Activated gamma-delta T cell (primary cell): ENCODE measurements around the gene WDFY1.
"Not testable (repeated sequence)": the region's sequence is repeated elsewhere in the genome, so short reads cannot be mapped to it uniquely, and the experiment has no call there.

Experiments used
- DNase-seq: peaks from one replicate; lab custom pipeline; 2025; lab: John Stamatoyannopoulos, UW

The WDFY1 gene

GRCh38 chr2:223896833-223897311, 48.3 kb downstream of the WDFY1 start:
- DNase-seq, result no peak

DNA sequence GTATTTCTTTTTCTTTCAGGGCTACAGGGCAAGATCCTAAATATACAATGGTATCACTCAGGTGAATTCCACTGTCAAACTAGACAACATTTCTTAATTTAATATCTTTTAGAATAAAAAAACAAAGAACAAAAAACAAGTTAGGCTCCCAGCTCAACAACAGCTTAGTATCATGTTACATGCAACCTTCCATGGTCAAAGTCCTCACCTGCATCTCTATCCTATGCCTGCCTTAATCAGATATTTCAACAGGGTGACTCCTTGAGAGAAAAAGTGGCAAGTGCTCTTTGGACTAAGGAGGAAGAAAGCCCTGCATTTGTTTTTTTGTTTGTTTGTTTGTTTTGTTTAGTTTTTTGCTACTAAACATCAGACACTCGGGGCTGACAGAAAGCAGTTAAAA, 50.2 kb downstream of the WDFY1 start:
- DNase-seq, result no peak

DNA sequence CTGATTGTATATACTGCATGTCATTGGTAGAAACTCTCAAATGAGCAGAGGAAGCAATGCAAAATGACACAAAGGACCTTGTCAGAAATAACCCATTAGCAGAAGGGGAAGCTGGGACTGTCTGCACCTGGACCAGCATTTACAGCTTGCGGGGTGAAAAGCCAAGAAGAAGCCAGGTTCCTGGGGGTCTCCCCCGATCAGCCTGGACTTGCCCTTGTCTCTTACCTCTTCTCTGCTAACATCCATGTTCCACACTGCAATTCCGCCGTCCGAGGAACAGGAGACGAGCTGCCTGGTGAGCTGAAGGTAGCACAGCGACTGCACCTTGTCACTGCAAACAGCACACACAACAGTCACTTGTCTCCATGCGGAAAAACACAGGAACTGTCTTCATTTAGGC, 51.1 kb downstream of the WDFY1 start:
- no peak for DNase-seq

- no peak for DNase-seq
These were observed 54.4 kb downstream of the WDFY1 start for GRCh38 chr2:223890721-223891120.

- no peak for DNase-seq
These were observed 55.9 kb downstream of the WDFY1 start for GRCh38 chr2:223889229-223889628.

DNA sequence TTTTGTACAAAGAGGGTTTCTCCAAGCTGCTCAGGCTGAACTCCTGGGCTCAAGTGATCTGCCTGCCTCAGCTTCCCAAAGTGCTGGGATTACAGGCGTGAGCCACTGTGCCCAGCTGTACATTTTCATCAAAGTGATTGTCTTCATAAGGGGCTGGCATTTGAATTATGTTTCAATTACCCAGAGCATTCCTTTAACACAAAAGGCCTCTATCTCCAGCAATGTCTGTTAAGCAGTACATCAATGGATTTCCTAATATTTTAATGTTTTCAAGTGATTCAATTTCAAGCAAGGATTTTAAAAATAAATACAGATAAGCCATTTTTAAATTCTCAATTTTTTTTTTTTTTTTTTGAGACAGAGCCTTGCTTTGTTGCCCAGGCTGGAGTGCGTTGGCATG, 56.9 kb downstream of the WDFY1 start:
- no peak for DNase-seq

DNA sequence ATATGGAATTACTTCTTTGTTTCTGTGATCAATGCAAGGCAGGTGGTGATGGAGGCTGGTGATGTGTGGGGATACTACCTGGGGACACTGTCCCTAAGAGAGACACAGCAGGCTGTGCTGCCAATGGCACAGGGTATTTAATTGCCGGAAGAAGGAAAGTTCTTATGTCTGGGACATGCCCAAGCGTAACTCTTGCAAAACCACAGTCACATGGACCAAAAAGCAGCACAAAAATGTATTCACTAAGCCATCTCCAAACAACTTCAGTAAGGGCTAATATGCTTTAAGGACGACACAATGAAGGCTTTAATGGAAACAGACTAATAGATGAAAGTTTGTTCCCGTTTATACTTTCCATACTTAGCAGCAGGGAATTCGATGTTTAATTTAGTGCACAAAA, 58.0 kb downstream of the WDFY1 start:
- DNase-seq, result no peak

DNA sequence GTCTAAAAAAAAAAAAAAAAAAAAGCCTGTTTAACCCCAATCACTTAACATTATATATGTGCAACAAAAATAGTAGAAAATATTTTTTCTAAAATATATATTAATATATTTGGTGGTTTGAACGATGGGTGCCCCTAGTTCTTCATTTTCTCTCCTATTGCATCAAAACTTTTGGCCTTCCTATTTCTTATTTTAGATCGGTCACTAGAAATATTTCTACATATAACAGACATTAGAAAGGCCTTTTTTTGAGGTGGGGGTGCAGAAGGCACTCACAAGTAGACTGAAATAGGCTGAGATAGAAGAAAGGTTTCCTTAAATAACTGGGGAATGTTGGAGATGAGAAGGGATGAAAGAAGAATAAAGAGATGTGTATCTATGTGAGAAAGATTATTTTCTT, 58.4 kb downstream of the WDFY1 start:
- DNase-seq, result no peak

- DNase-seq, result no peak
These were observed 60.7 kb downstream of the WDFY1 start for GRCh38 chr2:223884399-223884798.

DNA sequence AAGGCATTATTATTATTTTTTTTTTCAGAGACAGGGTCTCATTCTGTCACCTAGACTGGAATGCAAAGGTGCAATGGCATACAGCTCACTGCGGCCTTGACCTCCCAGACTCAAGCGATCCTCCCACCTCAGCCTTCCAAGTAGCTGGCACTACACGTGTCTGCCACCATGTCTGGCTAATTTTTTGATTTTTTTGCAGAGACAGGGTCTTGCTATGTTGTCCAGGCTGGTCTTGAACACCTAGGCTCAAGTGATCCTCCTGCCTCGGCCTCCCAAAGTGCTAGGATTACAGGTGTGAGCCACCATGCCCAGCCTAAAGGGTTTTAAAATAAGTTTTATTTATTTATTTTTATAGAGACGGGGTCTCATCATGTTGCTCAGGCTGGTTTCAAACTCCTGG, 62.4 kb downstream of the WDFY1 start:
- DNase-seq, result no peak

- no peak for DNase-seq
These were observed 64.3 kb downstream of the WDFY1 start for GRCh38 chr2:223880796-223881195.

GRCh38 chr2:223877721-223878410, 67.3 kb downstream of the WDFY1 start:
- no peak for DNase-seq

DNA sequence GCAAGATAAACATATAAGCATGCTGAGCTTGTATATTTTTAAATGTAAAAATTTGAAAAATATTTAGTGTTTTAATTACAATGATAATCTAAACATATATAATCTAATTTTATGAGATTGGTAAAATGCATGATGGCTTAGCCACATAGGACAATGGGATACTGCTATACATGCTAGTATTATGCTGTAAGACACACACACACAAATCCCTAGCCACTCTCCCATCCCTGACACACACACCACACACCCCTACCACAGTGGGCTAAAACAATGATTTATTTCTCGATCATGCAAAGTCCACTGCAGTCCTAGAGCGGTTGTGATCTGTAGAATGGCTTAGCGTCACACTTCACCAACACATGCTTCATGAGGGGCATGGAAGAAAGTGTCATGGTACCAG, 71.5 kb downstream of the WDFY1 start:
- DNase-seq, result no peak

- not testable (repeated sequence) for DNase-seq
These were observed 72.4 kb downstream of the WDFY1 start for GRCh38 chr2:223872772-223873171.

- DNase-seq, result not testable (repeated sequence)
These were observed 73.5 kb downstream of the WDFY1 start for GRCh38 chr2:223871661-223872060.

DNA sequence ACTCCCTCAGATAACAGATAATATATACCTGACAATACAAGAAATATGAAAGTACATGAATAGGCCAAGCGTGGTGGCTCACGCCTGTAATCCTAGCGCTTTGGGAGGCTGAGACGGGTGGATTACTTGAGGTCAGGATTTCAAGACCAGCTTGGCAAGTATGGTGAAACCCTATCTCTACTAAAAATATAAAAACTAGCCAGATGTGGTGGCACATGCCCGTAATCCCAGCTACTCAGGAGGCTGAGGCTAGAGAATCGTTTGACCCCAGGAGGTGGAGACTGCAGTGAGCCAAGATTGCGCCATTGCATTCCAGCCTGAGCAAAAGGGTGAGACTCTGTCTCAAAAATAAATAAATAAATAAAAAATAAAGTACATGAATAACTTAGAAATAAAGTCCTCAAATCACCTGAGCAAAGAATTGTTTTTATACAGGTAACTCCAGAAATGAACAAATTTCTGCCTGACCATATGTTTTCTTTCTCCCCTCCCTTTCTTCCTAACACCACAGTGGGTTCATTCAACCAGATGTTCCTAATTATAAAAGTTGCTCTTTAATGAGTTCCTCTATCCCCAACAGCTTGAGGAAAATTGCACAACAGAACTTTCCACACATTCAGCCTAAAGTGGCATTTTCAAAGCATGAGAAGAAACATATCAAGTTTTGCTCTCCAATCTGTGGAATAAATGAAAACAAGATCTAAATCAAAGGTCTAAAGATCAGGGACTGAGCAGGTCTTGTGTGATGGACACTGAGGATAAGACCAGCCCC, 74.1 kb downstream of the WDFY1 start:
- no peak for DNase-seq

- no peak for DNase-seq
These were observed 77.1 kb downstream of the WDFY1 start for GRCh38 chr2:223868005-223868404.

DNA sequence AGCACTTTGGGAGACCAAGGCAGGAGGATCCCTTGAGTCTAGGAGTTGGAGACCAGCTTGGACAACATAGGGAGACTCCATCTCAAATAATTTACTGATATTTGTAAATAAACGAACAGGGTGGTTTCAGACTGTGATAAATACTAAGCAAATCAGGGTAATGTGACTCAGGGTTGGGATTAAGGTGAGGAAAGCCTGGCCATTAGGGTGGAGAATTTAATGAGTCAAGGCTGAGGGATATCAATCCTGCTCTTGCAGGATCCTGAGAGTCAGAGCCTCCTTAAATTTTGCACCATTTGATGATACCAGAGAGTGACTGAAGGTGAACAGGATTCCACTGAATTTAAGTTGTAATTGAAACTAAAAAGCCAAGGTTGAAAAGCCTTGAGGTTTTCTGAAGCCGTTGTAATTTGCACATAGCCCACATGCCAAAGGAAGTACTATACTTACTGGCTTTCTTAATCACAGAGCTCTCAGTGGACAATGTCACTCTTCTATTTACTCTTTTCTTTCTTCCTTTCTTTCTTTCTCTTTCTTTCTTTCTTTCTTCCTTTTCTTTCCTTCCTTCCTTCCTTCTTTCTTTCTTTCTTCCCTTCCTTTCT, 79.1 kb downstream of the WDFY1 start:
- no peak for DNase-seq

DNA sequence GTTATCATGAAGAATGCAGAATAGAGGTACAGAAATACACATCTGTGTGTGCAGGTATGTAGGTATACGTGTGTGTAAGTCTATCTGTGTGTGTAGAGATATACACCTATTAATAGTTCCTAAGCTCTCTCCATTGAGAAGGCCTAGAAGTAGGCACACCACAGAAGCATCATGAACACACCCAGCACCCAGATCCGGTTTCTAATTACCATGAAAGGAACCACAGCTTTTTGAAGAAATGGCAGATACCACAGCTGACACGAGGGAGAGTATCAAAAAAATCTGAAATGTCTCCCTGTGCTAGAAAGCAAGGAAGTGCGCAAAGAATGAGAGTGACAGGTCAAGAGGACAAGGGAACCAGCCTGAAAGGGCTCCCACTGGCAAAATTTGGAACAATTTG, 80.0 kb downstream of the WDFY1 start:
- no peak for DNase-seq

GRCh38 chr2:223863491-223863890, 81.6 kb downstream of the WDFY1 start:
- no peak for DNase-seq

DNA sequence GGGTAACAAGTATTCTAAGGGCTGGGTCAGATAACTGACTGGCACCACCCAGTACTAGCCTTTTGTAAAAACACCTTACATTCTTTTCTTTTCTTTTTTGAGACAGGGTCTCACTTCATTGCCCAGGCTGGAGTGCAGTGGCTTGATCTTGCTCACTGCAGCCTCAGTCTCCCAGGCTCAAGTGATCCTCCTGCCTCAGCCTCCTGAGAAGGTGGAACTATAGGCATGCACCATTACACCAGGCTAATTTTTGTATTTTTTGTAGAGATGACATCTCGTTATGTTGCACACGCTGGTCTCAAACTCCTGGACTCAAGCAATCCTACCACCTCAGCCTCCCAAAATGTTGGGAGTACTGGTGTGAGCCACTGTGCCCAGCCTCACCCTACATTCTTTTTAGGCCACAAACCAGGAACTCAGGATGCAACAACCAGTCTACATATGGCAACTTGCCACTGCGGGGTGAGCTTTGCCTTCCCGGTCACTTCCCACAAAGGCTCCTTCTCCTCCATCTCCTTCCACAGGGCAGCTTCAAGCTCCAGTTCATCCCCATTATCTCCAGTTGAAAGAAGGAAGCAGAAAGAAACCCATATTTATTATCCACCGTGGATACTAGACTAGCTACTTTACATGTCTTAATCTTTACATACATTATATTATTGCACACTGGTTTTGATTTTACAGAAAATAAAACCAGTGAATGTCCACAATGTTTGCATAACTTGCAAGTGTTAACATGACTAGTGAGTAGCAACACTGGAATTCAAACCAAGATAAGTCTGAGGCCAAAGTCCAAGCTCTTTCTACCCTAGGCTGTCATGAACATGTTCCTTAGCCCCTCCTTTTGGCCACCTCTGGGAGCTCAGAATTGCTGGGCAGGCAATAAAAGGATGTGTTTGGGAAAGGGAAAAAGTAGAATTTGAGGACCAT, 84.1 kb downstream of the WDFY1 start:
- no peak for DNase-seq

DNA sequence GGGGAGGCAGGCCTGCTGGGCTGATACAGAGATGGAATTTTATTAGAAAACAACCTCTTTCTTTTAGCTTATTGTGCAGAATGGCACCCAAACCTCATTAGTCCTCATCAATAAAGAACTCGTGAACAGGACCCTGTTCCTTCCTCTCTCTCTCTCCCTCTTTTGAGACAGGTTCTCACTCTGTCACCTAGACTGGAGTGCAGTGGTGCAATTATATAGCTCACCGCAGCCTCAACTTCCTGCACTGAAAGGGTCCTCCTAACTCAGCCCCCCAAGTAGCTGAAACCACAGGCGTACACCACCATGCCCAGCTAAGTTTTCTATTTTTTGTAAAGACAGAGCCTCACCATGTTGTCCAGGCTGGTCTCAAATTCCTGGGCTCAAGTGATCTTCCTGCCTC, 86.1 kb downstream of the WDFY1 start:
- no peak for DNase-seq
